Placental pericyte (primary cell): ENCODE results near the gene FAM163A. TPM values are rescaled to one million over a fixed set of nuclear protein-coding genes. Genes with fewer than 3 reads are reported as not detected.

ENCODE experiments used
- total RNA-seq: library from RNA; depleted of rRNA; stranded (reverse); fragments of >200 nt; gene quantifications from 2 replicates; pipeline ENCODE4 v1.2.3, GENCODE V29; 2012

The FAM163A gene
- total RNA-seq, result under 0.01 TPM in 1 of 2 replicates, not detected in the other

GRCh38 chr1:179742717-179743678 is at the start of gene FAM163A:
Gene FAM163A, plus strand, starts transcription at chr1:179743291. Its CDS starts 69,807 bp downstream, at chr1:179813098.

Other genes with a start within 250 kb of the FAM163A start
- not detected in 2 replicates for gene NPHS2, start 167.3 kb upstream of the FAM163A start, total RNA-seq
- gene TDRD5, start 151.5 kb upstream of the FAM163A start, total RNA-seq, result not detected in 2 replicates
- gene TOR1AIP2, start 134.5 kb downstream of the FAM163A start, total RNA-seq, result 93.2 and 172 TPM in 2 replicates
- gene TOR1AIP1, start 139.0 kb downstream of the FAM163A start, total RNA-seq, result 55.1 and 56.0 TPM in 2 replicates
- gene CEP350, start 211.5 kb downstream of the FAM163A start, total RNA-seq, result 56.3 and 72.4 TPM in 2 replicates